GM10266 (cell line): ENCODE results near the gene FRS3.
"Not testable (repeated sequence)": the region's sequence is repeated elsewhere in the genome, so short reads cannot be mapped to it uniquely, and the experiment has no call there.

Source experiments
- DNase-seq: peaks from one replicate; pipeline ENCODE4 v3.0.0; 2012; ENCODE audit errors: extremely low spot score
- TF ChIP-seq, protein P1 (sequence below): IDR thresholded peaks from 2 replicates; pipeline ENCODE4 v1.5.1; 2012; ENCODE audit warnings: mild to moderate bottlenecking, low read depth; ENCODE audit not compliant: control insufficient read depth, insufficient read depth; ENCODE audit errors: missing control alignments

FRS3 gene

DNA sequence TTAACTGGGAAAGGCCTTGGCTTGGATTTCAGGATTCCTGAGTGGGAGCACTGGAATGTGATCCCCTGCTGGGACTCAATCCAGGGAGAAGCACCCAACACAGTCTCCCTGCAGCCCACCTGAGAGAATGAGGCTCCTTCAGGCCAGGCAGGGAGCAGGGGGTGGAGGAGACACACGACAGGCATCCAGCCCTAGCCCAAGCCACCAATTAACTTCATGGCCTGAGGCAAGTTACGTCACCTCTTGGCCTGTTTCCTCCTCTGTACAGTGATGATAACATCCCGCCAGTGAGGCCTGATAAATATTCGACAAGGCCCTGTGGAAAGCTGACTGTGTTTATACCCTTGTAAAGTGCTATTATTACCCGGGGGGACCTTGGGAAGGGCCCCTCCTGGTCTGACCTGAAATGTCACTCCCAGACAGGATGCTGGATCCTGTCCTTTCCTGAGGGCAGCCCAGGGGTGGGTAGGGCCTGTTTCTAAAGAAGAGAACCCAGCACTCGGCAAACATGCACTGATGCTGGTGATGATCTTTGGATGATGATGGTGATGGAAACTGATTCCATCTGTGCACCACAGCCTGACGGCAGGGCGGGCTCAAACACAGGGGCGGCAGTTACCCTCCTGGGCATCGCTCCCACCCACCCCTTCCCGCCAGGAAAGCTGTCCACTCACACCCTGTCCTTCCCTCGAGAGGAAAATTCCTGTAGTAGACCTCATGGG, 12.4 kb downstream of the FRS3 start:
- TF ChIP-seq, protein P1, sequence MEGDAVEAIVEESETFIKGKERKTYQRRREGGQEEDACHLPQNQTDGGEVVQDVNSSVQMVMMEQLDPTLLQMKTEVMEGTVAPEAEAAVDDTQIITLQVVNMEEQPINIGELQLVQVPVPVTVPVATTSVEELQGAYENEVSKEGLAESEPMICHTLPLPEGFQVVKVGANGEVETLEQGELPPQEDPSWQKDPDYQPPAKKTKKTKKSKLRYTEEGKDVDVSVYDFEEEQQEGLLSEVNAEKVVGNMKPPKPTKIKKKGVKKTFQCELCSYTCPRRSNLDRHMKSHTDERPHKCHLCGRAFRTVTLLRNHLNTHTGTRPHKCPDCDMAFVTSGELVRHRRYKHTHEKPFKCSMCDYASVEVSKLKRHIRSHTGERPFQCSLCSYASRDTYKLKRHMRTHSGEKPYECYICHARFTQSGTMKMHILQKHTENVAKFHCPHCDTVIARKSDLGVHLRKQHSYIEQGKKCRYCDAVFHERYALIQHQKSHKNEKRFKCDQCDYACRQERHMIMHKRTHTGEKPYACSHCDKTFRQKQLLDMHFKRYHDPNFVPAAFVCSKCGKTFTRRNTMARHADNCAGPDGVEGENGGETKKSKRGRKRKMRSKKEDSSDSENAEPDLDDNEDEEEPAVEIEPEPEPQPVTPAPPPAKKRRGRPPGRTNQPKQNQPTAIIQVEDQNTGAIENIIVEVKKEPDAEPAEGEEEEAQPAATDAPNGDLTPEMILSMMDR: no peak
- DNase-seq: no peak

DNA sequence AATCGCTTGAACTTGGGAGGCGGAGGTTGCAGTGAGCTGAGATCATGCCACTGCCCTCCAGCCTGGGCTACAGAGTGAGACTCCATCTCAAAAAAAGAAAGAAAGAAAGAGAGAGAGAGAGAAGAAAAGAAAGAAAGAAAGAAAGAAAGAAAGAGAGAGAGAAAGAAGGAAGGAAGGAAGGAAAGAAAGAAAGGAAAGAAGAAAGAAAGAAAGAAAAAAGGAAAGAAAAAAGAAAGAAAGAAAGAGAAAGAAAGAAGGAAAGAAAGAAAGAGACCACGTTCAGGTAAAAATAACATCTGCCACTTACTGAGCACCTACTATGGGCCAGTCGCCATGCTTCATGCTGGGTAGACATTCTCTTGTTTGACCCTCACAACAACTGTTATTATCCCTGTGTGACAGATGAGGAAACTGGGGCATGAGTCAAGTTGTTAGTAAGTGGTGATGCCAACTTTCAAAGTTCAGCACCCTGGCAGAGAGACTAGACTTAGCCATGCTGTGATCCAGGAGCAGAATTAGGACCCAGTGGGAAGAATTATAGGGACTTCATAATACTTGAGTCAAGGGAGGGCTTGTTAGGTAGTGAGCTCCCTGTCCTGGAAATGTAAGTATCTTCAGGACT, 13.5 kb downstream of the FRS3 start:
- DNase-seq: not testable (repeated sequence)

DNA sequence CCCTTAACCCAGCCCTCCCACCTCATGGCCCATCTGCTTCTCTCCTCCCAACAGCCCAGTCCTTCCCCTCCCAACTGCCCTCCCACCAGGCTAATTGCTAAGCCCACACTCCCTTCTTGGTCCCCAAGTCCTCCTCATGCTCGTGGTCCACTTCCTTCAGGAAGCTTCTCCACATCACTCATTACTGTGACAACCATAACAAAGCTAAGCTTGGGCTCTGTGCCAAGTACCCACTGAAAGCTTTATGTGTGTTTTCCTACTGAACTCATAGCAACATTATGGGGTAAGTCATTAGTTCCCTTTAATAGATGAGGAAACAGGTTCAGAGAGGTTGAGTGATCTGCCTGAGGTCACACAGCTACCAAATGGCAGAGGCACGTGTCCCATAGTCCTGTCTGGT, 16.2 kb downstream of the FRS3 start:
- DNase-seq: no peak
- TF ChIP-seq, protein P1: no peak

DNA sequence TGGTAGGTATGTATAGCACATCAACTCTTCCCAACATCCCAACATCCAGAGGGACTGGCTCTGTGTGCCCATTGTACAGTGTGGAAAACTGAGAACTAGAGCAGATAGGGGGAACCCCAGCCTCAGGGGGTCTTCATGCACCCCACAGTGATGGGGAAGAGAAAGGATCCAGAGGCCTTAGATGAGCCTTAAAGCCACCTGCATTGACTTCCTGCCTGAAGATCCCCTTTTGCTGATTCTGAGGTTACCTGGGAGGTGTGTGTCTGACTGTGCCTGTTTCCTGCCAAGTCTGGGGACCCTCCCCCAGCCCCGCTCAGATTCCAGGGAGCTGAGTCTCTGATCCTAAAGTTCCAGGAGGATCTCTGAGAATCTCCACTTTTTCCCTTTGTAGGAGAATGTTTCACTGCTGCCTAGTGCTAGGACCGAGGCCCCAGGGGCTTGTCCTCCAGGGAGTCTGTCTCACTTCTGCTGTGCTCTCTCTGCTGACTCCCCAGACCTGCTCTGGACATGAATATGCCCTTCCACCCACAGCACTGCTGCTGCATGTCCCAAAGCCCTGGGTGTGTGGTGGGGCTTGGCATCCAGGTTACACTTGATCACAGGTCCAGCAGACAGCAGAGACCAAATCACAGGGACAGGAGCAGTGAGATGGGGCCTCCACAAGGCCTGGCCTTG, 19.7 kb downstream of the FRS3 start:
- DNase-seq: no peak

DNA sequence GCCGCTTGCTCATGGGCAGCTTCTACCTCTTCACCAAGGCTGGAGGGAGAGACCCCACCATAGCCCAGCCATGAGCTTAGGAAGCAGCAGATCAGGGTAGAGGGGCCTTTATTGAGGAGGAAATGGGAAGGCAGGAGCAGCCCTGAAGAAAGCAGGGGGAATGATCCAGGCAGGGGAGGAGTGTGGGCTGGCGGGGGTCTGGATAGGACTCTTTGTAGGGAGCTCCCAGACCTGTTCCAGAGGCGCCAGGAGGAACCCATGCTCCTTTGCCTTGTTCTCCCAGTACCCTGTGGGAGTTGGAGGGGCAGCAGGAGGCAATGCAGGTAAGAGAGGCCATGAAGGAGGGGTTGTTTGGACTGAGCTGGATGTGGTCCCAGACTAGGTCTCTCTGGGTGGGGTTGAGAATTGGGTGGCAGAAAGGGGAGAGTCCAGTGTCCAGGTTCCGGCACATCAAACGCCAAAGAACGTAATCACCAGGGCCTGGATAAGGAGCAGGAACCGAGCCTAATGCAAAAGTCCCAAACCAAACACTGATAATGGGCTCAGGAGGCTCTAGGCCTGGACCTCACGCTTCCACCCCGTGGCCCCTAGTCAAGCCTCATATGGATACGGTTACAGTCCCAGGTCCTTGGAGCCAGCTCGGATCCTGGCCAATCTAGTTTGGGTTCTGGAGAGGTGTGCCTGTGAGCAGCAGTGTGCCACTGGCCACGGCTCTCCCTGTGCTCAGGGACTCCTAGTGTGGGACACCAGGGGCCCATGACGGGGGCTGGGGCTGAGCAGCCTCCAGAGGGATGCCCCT, 20.4 kb downstream of the FRS3 start:
- TF ChIP-seq, protein P1: no peak
- DNase-seq: no peak

More for the DNA sequence above, 19.7 kb downstream of the FRS3 start:
- TF ChIP-seq, protein P1: no peak

DNA sequence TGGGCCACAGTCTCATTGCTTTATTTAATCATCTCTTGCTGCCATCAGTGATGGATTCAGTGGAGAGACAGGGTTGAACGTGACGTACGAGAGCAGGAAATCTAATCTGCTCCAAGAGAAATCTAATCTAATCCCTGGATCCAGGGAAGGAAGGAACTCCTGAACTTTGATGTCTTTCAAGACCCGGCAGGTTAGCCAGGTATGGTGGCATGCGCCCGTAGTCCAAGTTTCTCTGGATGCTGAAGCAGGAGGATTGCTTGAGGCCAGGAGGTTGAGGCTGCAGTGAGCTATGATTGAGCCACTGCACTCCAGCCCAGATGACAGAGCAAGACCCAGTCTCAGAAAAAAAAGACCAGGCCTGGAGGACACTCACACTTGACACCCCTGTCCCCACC, 21.1 kb downstream of the FRS3 start:
- TF ChIP-seq, protein P1: no peak
- no peak for DNase-seq

DNA sequence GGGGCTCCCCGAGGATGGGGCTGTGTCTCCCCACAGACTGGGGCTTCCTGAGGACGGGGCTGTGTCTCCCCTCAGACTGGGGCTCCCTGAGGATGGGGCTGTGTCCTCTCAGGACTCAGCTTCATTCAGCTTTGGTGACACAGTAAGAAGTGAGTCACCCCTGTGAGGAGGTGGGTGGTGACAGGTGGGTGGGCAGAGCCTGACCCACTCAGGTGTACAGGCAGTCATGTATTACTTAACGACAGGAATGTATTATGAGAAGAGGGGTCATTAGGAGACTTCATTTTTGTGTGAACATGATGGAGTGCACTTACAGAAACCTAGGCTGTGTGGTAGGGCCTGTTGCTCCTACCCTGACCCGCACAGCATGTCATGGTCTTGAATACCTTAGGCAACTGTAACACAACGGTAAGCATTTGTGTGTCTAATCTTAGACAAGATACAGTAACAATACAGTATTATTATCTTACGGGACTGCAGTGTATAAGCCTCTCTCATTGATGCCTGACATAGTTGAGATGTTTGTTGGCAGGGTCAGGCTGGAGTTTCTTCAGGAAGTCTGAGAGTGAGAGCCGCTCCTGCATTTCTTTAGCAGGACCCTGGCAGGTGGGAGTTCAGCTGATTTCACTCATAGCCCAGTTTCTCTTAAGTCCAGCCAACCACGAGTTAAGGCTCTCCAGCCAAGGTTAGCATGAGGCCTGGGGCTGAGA, 21.6 kb downstream of the FRS3 start:
- TF ChIP-seq, protein P1: no peak
- no peak for DNase-seq
